ENCODE results near the gene SUN2. TPM values are rescaled to one million over a fixed set of nuclear protein-coding genes. Genes with fewer than 3 reads are reported as not detected.

SUN2 gene
- total and polyA plus RNA-seq, 4 donors = 58.6 to 220 (median 107) TPM

DNA sequence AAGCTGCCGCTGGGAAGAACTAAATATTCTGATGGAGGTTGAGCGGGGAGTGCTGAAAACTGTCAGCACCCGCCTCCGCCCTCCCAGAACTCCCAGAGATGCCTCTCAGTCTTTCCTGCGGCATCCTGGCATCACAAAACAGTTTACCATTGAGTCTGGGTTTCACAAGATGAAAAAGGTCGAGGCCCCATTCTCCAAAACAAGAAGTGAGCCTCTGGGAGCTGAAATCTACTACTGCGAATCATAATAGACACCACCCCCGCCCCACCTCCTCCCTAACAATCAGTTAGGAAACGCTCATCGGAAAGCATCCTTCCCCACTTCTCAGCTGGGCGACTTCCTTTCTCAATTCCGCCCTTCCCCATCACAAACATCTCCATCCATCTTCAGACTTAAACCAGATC, 1.0 kb downstream of the SUN2 start:
- peaks cover 0 to 18% (median 8%) of the 10 kb centered on the region in 5 donors for H3K4me1 ChIP-seq (ENCODE audit: control insufficient read depth in 5 of 5, insufficient read depth in 5 of 5, low read length in 5 of 5)
- no peak for TF ChIP-seq CTCF (IDR thresholded peaks at IDR 0.05; ENCODE audit: control extremely low read depth, extremely low read depth)
- DNase-seq (peak; percentile 36 to 77 (median 45)), ATAC-seq (ENCODE audit: insufficient read depth, low FRiP score) (peak; percentile 8)
- peaks cover 0 to 2% (median 0%) of the 10 kb centered on the region in 4 donors for H3K9me3 ChIP-seq (ENCODE audit: control insufficient read depth in 4 of 4, insufficient read depth in 3 of 4, low read length in 3 of 4)
- peak overlapping the region; percentile 52 for H3K4me3 ChIP-seq
- peaks cover 18 to 30% (median 24%) of the 10 kb centered on the region in 4 donors for H3K36me3 ChIP-seq (ENCODE audit: control insufficient read depth in 4 of 4, insufficient read depth in 4 of 4, low read length in 4 of 4)
- peak overlapping the region in 1 of 2 donors; percentile 68 for H3K9ac ChIP-seq (ENCODE audit: insufficient read depth in 1 of 2, low read length in 2 of 2)
- H3K27ac ChIP-seq (ENCODE audit: low read depth in 1 of 2, low read length in 1 of 2) = peak overlapping the region; percentile 91 to 92
- WGBS, 2 donors = 4 to 13% methylated on average over 12 of the region's 12 CpGs
- H3K27me3 ChIP-seq (ENCODE audit: control insufficient read depth in 3 of 3, insufficient read depth in 3 of 3, low read length in 2 of 3) = no peaks in the 10 kb centered on the region

- TF ChIP-seq CTCF (IDR thresholded peaks at IDR 0.05; ENCODE audit: control extremely low read depth, extremely low read depth) = no peak
- Histone ChIP-seq H3K4me1 (ENCODE audit: control insufficient read depth in 5 of 5, insufficient read depth in 5 of 5, low read length in 5 of 5) (peaks cover 0 to 18% (median 8%) of the 10 kb centered on the region in 5 donors), H3K36me3 (ENCODE audit: control insufficient read depth in 4 of 4, insufficient read depth in 4 of 4, low read length in 4 of 4) (peaks cover 24 to 36% (median 29%) of the 10 kb centered on the region in 4 donors), H3K27ac (ENCODE audit: low read depth in 1 of 2, low read length in 1 of 2) (peak overlapping the region; percentile 91 to 92), H3K4me3 (peak overlapping the region; percentile 5), H3K9ac (ENCODE audit: insufficient read depth in 1 of 2, low read length in 2 of 2) (peak overlapping the region in 1 of 2 donors; percentile 68), H3K27me3 (ENCODE audit: control insufficient read depth in 3 of 3, insufficient read depth in 3 of 3, low read length in 2 of 3) (no peaks in the 10 kb centered on the region), H3K9me3 (ENCODE audit: control insufficient read depth in 4 of 4, insufficient read depth in 3 of 4, low read length in 3 of 4) (peaks cover 0 to 2% (median 0%) of the 10 kb centered on the region in 4 donors)
- WGBS, 2 donors = 19 to 20% methylated on average over 12 of the region's 12 CpGs
- DNase-seq (peak; percentile 68 to 78 (median 69)), ATAC-seq (ENCODE audit: insufficient read depth, low FRiP score) (no peak)
These were observed 1.6 kb downstream of the SUN2 start for GRCh38 chr22:38753948-38754750.

DNA sequence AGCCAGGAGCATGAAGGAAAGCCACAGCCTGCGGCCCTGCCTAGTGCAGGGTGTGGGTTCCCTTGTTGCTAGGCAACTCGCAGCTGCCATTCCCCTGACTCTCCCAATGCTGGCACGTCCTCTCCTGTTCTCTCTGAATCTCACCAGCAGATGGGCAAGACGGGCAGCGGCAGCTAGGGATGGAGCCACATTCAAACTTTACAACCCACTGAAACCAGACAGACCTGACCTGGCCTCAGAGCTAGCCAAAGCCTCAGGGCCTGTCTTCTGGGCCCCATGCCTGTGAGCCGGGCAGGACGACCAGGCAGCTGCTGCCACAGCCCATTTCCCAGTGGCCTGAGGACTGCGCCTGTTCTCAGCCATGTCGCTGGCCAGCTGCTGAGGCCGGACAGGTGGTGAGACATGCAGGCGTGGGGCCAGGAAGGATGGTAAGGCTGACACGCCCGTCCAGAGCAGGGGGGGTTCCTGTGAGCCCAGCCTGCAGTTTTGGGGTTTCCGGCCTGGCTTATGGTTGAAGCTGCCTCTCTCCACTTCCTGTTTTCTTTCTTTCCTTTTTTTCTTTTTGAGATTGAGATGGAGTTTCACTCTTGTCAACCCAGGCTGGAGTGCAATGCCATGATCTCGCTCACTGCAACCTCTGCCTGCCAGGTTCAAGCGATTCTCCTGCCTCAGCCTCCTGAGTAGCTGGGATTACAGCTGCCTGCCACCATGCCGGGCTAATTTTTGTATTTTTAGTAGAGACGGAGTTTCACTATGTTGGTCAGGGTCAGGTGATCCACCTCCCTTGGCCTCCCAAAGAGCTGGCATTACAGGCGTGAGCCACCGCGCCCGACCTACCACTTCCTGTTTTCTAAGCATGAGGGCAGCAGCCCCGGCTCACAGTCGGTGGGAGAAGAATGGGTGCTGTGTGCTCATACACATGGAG, 4.1 kb downstream of the SUN2 start:
- Histone ChIP-seq H3K27ac (ENCODE audit: low read depth in 1 of 2, low read length in 1 of 2) (peak overlapping the region in 1 of 2 donors; percentile 50), H3K9ac (ENCODE audit: insufficient read depth in 1 of 2, low read length in 2 of 2) (no peak overlapping the region), H3K9me3 (ENCODE audit: control insufficient read depth in 4 of 4, insufficient read depth in 3 of 4, low read length in 3 of 4) (peaks cover 0 to 2% (median 0%) of the 10 kb centered on the region in 4 donors), H3K27me3 (ENCODE audit: control insufficient read depth in 3 of 3, insufficient read depth in 3 of 3, low read length in 2 of 3) (no peaks in the 10 kb centered on the region), H3K4me3 (no peak overlapping the region), H3K4me1 (ENCODE audit: control insufficient read depth in 5 of 5, insufficient read depth in 5 of 5, low read length in 5 of 5) (peaks cover 0 to 17% (median 7%) of the 10 kb centered on the region in 5 donors), H3K36me3 (ENCODE audit: control insufficient read depth in 4 of 4, insufficient read depth in 4 of 4, low read length in 4 of 4) (peaks cover 27 to 46% (median 36%) of the 10 kb centered on the region in 4 donors)
- 39 to 60% methylated on average over 24 of the region's 24 CpGs for WGBS, 2 donors
- DNase-seq (no peak), ATAC-seq (ENCODE audit: insufficient read depth, low FRiP score) (no peak)
- TF ChIP-seq CTCF (IDR thresholded peaks at IDR 0.05; ENCODE audit: control extremely low read depth, extremely low read depth) = no peak
